NCI-H2227 treated with DMSO at 0.1 percent for 48 hours (cell line): ENCODE measurements around the gene DXO.
"Not testable (repeated sequence)": the region's sequence is repeated elsewhere in the genome, so short reads cannot be mapped to it uniquely, and the experiment has no call there.

Experiments
- DNase-seq: peaks from one replicate; lab custom pipeline; 2025; lab: John Stamatoyannopoulos, UW

DXO gene

DNA sequence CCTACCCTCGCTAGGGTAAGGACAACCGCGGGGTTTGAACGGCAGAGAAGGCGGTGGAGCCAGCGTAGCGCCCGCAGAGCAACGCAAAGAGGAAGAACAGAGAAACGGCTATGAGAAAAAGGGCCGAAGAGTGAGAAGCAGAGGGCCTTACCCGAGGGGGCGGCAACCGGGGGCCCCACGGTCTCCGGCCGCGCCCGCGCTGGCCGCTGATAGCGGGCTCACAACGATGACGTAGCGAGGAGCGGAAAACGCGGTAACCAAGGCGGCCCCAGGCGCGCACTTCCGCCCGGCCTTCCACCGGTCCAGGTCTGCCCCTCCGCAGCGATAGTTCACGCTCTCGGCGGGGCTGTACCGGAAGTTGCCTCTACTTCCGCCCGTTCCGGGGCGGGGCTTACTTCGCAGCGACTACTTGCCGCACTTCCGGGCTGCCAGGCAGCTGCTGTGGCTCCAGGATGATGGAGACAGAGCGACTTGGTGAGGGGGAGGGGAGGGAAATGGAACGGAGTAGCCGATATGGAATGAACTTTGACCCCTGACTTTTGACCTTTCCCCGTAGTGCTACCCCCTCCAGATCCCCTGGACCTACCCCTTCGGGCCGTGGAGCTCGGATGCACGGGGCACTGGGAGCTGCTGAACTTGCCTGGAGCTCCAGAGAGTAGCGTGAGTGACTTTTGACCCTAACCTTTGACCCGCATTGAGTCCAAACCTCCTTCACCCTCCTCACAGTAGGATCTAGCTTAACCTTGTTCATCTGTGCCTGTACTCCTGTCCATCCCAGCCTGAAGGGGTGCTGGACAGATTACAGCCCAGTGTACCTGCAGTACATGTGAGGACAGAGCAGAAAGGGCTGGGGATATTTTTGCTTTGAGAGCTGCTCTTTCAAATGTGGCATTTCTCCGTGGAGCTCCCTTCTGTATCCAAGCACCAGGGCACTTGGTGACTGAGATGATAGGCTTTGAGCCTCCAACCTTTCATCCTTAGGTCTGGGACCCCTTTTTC lies 12.9 kb downstream of the DXO start, which contains the start of the genes NELFE and SKIC2:
NELFE (minus strand) TSS at position 231 of the 999 bp plus-strand sequence. CDS start 525 bp downstream, outside the sequence.
SKIC2 (plus strand) TSS at position 435 of the 999 bp plus-strand sequence; CDS start at position 453, 18 bp downstream.
- peak; percentile 96 for DNase-seq

DNA sequence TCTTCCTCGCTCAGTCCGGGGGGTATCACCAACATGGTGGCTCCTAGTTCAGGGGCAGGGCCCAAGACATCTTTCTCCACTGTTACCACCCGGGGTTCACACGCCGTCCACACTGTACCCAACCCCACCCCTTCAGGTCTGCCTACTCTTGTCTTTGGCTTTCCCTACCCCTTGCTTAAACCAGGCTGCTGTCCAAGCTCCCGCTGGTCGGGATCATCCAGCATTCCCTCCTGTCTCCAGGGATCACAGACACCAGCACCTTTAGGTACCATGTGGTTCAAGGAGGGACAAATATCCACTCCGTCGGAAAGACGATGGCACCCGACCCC lies 13.6 kb downstream of the DXO start:
- no peak for DNase-seq

DNA sequence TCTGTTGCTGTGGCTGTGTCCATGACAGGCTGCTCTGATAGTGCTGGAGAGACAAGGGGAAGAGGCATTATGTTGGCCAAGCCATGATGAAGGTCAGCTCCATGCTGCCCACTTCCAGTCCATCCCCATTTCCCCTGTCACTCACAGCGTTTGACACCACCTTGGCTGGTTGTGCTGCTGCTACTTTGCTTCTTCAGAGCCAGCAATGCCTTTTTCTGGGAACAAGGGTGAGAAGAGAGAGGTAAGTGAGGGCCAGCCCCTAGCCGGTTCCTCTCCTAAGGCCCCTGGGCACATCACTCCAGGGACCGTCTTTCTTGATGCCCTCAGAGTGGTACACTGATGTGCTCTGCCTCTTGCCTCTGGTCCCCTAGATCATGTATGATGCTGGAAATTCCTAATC lies 15.1 kb downstream of the DXO start:
- DNase-seq, result no peak

DNA sequence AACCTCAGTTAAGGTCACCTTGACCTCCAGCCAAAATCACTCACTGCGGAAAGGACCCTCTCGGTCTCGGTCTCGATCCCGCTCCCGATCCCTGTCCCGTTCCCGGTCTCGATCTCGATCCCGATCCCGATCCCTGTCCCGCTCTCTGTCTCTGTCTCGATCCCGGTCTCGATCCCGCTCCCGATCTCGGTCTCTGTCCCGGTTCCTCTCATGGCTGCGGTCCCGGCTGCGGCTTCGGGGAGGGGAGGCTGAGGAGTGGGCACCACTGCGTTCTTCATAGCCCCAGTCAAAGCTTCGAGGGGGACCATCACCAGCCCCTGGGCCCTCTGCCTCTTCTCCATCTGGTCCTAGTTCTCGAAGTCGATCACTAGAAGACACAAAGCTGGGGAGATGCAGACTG lies 17.4 kb downstream of the DXO start:
- DNase-seq, result no peak

DNA sequence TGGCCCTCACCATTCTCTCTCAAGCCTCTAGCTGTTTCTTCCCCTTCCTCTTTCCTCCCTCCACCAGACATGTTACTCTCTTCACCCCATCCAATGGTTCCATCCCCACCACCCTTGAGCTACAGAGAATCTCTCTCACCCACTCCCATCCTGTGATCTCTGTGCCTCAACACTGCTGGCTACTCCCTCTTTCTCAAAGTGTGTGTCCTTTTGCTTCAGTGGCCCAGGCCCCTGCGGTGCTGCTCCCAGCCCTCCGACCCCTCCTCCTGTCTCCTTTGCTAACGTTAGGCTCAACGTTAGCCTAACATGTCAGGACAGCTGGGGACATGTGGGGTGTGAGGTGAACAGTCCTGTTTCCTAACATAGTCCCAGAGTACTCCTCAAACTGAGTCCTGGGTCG lies 19.0 kb downstream of the DXO start:
- no peak for DNase-seq

DNA sequence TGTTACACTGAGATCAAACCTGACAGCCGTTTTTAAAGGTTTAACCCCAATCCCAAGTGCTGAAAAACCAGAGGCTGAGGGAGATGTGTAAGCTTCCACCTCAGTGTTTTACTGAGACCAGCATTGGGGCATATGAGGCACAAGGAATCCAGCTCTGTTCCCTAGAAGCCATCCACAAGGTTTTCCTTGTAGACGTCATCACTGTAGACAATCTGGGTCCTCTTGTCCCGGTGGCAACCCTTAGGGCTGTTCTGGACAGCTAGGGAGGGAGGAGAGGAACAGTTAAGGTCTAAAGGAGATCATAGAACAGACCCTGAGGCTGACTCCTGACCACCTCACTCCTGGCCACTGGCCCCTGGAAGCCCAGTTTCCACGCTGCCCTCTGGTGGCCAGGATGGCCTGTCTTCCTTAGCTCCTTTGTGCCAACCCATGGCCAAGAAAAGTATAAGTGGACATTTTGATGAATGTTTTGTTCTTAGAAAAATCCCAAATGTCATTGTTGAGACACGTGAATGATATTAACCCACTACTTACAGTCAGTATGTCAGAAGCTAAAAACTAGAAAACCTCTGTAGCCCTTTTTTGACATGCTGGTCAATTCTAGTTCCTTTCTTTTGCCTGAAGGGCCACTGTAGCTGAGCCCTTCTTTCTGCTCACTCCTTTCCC lies 19.7 kb downstream of the DXO start:
- peak; percentile 26 for DNase-seq

DNA sequence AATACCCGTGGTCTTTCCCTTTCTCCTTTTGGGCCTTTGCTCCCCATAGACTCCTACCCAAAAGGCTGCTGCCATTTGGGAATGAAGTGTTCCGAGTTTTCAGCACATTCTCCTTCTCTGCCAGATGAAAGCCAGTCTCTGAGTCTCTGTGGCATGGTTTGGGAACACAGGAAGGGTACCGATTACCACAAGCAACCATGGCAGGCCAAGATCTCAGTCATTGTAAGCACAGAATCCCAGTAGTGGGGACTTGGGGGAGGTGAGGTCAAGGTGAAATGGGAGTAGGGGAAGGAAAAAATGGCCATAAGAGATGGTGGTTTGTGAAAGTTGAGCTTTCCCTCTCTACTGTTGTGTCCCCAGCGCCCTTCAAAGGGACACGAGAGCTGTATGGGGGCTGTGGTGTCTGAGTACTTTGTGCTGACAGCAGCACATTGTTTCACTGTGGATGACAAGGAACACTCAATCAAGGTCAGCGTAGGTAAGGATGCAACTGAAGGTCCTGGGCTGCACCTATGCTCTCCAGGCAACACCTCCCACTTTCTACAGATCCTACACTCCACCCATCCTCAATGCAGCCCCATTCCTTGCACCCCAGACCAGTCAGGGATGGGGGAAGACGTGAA lies 21.9 kb downstream of the DXO start:
- DNase-seq, result no peak

DNA sequence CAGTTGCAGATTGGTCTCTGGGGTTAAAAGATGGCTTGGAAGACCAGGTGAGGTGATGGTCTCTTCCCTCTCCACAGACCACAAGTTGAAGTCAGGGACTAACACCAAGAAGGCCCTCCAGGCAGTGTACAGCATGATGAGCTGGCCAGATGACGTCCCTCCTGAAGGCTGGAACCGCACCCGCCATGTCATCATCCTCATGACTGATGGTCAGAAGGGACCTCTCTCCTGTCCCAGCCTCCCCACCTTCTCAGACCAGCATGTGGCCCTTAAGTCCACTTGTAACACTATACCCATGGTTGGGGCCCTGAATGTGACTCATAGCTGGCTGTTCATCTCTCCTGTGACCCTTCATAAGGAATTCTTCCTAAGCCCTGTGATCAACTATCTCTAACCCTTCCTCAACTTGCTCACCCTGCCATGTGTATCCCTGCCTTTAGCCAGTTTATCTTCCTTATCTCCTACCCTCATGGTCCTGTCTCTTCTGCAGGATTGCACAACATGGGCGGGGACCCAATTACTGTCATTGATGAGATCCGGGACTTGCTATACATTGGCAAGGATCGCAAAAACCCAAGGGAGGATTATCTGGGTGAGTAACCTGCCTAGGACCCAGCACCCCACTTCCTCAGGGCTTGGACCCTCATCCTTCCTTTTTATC lies 23.1 kb downstream of the DXO start:
- no peak for DNase-seq

DNA sequence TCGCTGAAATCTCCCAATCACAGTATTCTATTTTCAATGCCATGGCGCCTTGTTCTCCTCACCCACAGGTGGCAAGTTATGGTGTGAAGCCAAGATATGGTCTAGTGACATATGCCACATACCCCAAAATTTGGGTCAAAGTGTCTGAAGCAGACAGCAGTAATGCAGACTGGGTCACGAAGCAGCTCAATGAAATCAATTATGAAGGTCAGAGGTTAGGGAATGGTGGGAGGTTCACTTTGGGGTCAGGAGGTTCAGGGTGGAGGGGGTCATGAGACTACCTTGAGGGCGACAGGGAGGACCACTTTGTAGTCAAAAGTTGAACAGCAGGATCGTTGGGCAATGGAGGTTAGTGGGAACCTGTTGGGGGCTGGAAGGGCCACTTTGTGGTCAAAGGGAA lies 23.6 kb downstream of the DXO start:
- DNase-seq, result no peak

DNA sequence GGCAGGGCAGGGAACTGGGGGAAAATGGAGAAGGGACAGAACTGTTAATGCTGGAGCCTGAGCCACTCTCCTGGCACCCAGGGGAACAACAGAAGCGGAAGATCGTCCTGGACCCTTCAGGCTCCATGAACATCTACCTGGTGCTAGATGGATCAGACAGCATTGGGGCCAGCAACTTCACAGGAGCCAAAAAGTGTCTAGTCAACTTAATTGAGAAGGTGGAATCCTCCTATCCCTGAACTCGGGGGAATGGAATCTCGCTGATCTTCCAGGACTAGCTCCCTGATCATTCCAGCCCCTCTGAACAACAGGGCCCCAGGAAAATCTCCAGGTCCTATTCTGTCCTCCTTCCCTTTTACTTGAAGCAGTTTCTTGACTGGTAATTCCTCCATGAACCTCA lies 24.1 kb downstream of the DXO start:
- no peak for DNase-seq

DNA sequence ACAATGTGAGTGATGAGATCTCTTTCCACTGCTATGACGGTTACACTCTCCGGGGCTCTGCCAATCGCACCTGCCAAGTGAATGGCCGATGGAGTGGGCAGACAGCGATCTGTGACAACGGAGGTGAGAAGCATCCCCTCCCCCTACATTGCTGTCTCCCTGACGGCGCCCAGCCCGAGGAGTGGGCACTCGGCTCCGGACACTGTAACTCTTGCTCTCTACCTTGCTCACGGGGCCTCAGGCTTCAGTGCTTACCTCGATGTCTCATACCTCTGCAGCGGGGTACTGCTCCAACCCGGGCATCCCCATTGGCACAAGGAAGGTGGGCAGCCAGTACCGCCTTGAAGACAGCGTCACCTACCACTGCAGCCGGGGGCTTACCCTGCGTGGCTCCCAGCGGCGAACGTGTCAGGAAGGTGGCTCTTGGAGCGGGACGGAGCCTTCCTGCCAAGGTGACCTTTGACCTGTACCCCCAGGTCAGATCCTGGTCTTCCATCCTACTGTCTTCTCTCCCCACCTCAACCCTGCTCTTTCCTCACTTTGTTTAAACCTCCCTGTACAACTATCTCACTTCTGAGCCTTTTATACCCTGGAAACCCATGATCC lies 24.8 kb downstream of the DXO start:
- DNase-seq, result no peak

DNA sequence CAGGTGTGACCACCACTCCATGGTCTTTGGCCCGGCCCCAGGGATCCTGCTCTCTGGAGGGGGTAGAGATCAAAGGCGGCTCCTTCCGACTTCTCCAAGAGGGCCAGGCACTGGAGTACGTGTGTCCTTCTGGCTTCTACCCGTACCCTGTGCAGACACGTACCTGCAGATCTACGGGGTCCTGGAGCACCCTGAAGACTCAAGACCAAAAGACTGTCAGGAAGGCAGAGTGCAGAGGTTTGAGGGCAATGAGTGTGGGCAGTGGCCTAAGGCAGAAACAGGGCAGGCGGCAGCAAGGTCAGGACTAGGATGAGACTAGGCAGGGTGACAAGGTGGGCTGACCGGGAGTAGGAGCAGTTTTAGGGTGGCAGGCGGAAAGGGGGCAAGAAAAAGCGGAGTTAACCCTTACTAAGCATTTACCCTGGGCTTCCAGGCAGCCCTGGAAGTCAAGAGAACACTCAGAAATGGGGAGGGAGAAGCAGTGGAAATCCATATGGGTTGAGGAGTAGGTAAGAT lies 25.5 kb downstream of the DXO start:
- no peak for DNase-seq

DNA sequence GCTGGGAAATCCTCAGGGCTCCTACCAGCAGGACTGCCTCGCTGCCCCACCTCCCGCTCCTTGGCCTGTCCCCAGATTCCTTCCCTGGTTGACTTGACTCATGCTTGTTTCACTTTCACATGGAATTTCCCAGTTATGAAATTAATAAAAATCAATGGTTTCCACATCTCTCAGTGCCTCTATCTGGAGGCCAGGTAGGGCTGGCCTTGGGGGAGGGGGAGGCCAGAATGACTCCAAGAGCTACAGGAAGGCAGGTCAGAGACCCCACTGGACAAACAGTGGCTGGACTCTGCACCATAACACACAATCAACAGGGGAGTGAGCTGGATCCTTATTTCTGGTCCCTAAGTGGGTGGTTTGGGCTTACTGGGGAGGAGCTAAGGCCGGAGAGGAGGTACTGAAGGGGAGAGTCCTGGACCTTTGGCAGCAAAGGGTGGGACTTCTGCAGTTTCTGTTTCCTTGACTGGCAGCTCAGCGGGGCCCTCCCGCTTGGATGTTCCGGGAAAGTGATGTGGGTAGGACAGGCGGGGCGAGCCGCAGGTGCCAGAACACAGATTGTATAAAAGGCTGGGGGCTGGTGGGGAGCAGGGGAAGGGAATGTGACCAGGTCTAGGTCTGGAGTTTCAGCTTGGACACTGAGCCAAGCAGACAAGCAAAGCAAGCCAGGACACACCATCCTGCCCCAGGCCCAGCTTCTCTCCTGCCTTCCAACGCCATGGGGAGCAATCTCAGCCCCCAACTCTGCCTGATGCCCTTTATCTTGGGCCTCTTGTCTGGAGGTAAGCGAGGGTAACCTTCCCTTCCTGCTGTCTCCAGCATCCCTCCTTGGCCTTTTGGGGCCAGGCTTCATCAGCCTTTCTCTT lies 26.2 kb downstream of the DXO start, which contains the start of gene CFB:
CFB (plus strand) TSS at position 589 of the 863 bp plus-strand sequence; CDS start at position 716, 127 bp downstream.
- DNase-seq, result no peak

DNA sequence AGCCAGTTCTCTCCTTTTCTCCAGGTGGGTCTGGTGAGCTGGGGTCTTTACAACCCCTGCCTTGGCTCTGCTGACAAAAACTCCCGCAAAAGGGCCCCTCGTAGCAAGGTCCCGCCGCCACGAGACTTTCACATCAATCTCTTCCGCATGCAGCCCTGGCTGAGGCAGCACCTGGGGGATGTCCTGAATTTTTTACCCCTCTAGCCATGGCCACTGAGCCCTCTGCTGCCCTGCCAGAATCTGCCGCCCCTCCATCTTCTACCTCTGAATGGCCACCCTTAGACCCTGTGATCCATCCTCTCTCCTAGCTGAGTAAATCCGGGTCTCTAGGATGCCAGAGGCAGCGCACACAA lies 26.8 kb downstream of the DXO start:
- DNase-seq, result no peak

DNA sequence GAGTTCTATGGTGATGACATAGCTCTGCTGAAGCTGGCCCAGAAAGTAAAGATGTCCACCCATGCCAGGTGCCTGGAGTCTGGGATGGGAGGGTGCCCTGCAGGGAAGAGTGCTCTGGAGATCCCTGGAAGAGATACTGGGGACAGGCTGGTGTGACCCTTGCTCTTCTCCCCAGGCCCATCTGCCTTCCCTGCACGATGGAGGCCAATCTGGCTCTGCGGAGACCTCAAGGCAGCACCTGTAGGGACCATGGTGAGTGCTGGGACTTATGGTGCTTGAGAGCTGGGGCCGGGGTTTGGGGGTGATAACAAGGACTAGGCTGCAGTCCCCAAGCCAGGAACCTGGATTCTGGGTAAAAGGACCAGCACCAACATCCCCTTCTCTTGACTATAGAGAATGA lies 28.2 kb downstream of the DXO start:
- no peak for DNase-seq

DNA sequence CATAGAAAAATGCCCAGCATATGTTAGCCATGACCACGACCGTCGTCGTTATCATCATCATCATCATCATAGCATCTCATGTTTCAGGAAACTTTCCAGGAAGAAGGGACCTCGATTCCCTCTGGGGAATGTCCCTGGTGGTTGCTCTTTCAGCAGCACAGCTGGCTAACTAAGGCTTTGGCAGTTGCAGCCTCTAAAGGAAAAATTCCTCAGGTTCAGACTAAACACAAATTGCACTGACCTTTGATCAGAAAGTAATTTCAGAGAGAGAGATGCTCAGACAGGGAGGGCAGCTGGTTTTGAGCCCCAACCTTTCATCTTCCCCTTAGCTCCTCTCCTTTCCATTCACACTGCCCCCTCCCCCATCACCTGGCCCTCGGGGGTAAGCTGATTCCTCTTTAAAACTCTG lies 31.7 kb downstream of the DXO start:
- DNase-seq, result no peak

DNA sequence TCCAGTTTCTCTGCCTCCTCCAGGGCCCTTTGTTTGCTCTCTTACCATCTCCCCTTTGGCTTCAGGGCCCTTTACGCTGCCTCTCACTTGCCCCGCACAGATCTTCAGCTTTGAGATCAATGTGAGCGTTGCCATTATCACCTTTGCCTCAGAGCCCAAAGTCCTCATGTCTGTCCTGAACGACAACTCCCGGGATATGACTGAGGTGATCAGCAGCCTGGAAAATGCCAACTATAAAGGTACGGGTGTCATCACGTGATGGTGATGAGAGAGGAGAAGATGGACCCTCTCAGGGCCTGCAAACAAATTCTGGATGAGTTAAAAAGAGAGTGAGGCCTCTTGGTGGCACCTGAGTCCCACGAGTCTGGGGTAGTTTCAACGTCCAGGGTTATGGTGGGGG lies 36.1 kb downstream of the DXO start:
- DNase-seq, result no peak

DNA sequence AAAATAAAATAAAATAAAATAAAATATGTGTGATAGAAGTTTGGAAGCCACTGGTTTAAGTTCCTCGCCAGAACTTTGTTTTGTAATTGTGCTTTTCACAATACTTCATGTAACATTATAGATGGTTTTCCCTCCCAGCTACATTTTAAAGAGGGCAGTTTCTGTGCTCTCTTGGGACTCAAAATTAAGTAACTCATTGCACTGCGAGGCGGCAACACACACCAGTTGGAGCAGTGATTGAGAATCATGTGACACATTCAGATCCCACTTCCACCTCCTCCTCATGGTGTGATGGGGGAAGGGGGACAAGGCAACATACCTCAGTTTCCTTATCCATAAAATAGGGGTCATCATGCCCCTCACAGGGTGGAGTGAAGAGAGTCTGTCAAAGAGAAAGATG lies 36.9 kb downstream of the DXO start:
- no peak for DNase-seq

DNA sequence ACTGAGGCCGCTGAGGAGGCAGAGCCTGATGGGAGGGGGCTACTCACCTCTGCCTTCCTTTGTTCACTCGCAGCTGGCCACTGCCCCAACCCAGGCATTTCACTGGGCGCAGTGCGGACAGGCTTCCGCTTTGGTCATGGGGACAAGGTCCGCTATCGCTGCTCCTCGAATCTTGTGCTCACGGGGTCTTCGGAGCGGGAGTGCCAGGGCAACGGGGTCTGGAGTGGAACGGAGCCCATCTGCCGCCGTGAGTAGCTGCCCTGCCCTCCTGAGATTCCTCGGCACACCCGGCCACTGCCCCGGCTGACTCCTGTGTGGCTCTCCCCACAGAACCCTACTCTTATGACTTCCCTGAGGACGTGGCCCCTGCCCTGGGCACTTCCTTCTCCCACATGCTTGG lies 38.4 kb downstream of the DXO start:
- no peak for DNase-seq

DNA sequence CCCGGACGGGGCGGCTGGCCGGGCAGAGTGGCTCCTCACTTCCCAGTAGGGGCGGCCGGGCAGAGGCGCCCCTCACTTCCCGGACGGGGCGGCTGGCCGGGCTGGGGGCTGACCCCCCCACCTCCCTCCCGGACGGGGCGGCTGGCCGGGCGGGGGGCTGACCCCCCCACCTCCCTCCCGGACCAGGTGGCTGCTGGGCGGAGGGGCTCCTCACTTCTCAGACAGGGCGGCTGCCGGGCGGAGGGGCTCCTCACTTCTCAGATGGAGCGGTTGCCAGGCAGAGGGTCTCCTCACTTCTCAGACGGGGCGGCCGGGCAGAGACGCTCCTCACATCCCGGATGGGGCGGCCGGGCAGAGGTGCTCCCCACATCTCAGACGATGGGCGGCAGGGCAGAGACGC lies 39.8 kb downstream of the DXO start:
- not testable (repeated sequence) for DNase-seq

DNA sequence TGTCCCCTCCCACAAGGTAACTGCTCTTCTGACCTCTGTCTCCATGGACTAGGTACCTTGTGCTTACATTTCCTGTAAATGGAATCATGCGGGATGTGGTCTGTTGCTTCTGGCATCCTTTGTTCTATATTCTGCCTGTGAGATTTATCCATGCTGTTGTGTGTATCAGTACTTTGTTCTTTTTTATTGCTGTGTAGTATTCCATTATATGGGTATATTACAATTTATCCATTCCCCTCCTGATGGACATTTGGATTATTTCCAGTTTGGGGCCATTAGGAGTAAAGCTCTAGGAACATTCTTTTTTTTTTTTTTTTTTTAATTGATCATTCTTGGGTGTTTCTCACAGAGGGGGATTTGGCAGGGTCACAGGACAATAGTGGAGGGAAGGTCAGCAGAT lies 41.0 kb downstream of the DXO start:
- no peak for DNase-seq
